ENCODE measurements around the gene FAM193A.

The FAM193A gene

DNA sequence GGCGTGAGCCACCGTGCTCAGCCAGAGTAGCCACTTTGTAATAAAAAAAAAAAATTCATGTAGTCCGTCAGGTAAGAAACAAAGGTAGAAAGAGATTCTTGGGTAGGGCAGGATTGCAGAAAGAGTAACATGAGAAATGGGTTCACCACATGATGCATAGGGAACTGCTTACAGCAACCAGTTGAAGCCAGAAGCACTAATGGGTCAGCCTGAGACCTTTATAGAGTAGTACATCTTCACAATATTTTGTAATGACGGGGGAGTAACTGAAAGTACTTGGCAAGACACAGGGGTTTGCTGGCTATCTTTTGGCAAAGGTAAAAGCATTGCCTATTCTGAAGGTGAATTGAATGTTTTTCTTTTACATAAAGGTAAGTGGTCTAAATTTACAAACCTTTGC lies 29.1 kb downstream of the FAM193A start:
- DNase-seq (ENCODE audit: low read depth), result no peak
- TF ChIP-seq, protein P1, sequence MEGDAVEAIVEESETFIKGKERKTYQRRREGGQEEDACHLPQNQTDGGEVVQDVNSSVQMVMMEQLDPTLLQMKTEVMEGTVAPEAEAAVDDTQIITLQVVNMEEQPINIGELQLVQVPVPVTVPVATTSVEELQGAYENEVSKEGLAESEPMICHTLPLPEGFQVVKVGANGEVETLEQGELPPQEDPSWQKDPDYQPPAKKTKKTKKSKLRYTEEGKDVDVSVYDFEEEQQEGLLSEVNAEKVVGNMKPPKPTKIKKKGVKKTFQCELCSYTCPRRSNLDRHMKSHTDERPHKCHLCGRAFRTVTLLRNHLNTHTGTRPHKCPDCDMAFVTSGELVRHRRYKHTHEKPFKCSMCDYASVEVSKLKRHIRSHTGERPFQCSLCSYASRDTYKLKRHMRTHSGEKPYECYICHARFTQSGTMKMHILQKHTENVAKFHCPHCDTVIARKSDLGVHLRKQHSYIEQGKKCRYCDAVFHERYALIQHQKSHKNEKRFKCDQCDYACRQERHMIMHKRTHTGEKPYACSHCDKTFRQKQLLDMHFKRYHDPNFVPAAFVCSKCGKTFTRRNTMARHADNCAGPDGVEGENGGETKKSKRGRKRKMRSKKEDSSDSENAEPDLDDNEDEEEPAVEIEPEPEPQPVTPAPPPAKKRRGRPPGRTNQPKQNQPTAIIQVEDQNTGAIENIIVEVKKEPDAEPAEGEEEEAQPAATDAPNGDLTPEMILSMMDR (IDR thresholded peaks at IDR 0.05; ENCODE audit: control insufficient read depth, insufficient read depth, low read depth, low read length, missing control alignments), result no peak
- H3K4me3 ChIP-seq (ENCODE audit: control insufficient read depth, low read depth, low read length), result no peak overlapping the region

DNA sequence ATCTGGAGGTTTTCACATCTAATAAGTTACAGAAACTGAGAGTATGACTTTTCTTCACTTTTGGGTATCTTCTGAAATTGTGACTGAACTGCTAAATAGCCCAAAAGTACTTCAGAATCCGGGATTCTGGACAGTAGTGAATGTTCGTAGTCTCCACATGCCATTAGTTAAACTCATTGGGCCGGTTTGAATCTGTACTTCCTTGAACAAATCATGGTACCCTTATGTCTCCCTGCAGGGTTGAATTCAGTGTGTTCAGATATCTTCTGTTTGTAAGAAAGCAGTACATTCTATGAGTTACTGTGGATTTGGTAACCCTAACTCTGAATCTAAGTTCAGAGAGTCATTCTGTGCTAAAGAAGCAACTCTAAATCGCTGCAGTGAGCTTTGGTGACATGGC lies 33.6 kb downstream of the FAM193A start:
- TF ChIP-seq, protein P1 (IDR thresholded peaks at IDR 0.05; ENCODE audit: control insufficient read depth, insufficient read depth, low read depth, low read length, missing control alignments), result no peak
- no peak for DNase-seq (ENCODE audit: low read depth)
- no peak overlapping the region for H3K4me3 ChIP-seq (ENCODE audit: control insufficient read depth, low read depth, low read length)

- TF ChIP-seq, protein P1 (IDR thresholded peaks at IDR 0.05; ENCODE audit: control insufficient read depth, insufficient read depth, low read depth, low read length, missing control alignments), result no peak
- no peak for DNase-seq (ENCODE audit: low read depth)
- H3K4me3 ChIP-seq (ENCODE audit: control insufficient read depth, low read depth, low read length), result no peak overlapping the region
Observed at GRCh38 chr4:2570551-2571222, 34.2 kb downstream of the FAM193A start.

GRCh38 chr4:2572076-2572475 lies 35.6 kb downstream of the FAM193A start:
- DNase-seq (ENCODE audit: low read depth), result no peak
- TF ChIP-seq, protein P1 (IDR thresholded peaks at IDR 0.05; ENCODE audit: control insufficient read depth, insufficient read depth, low read depth, low read length, missing control alignments), result no peak
- H3K4me3 ChIP-seq (ENCODE audit: control insufficient read depth, low read depth, low read length), result no peak overlapping the region

GRCh38 chr4:2572866-2573265 lies 36.4 kb downstream of the FAM193A start:
- H3K4me3 ChIP-seq (ENCODE audit: control insufficient read depth, low read depth, low read length), result no peak overlapping the region
- DNase-seq (ENCODE audit: low read depth), result no peak
- TF ChIP-seq, protein P1 (IDR thresholded peaks at IDR 0.05; ENCODE audit: control insufficient read depth, insufficient read depth, low read depth, low read length, missing control alignments), result no peak

DNA sequence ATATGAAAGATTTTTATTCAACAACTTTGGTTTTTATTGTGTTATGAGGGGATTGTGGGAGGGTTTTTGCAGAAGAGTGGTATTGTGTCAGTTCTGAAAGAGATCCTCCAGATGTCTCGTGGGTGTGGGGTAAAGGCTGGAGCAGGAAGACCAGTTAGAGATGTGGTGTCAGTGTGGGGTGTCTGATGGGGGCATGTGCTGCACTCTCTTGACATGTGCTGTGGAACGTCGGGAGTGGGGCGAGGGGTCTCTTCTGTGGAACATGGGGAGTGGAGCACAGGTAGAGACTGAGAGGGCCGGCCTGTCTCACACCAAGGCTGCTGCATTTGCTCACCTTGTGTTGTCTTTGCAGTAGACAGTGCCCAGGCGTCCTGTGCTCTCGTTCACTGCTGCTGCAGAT lies 37.6 kb downstream of the FAM193A start:
- no peak for DNase-seq (ENCODE audit: low read depth)
- H3K4me3 ChIP-seq (ENCODE audit: control insufficient read depth, low read depth, low read length), result no peak overlapping the region
- TF ChIP-seq, protein P1 (IDR thresholded peaks at IDR 0.05; ENCODE audit: control insufficient read depth, insufficient read depth, low read depth, low read length, missing control alignments), result no peak

Measured in AG09309 (cell line).